ENCODE measurements around the gene BEST2.

BEST2 gene

GRCh38 chr19:12802267-12803106 lies 50.9 kb downstream of the BEST2 start:
- DNase-seq: no peak

- DNase-seq: no peak
Observed at GRCh38 chr19:12804051-12804450, 52.5 kb downstream of the BEST2 start.

GRCh38 chr19:12806242-12807081 lies 54.9 kb downstream of the BEST2 start, which contains the start of gene RNASEH2A:
RNASEH2A (plus strand) TSS chr19:12806584; CDS start chr19:12806674, 90 bp downstream.
- DNase-seq: peak; percentile 98

All from NCI-H82 (cell line).